Jurkat, Clone E6-1 (cell line): ENCODE data around the gene MAML2.

Experiments used
- DNase-seq: peaks from one replicate; pipeline ENCODE4 v3.0.0-alpha.2; 2011; ENCODE audit warnings: low read depth, low spot score
- H3K4me3 ChIP-seq: 2 replicates; pipeline ENCODE4 v1.5.1; 2011; ENCODE audit warnings: mild to moderate bottlenecking, low read length, control low read depth, moderate library complexity

The MAML2 gene

DNA sequence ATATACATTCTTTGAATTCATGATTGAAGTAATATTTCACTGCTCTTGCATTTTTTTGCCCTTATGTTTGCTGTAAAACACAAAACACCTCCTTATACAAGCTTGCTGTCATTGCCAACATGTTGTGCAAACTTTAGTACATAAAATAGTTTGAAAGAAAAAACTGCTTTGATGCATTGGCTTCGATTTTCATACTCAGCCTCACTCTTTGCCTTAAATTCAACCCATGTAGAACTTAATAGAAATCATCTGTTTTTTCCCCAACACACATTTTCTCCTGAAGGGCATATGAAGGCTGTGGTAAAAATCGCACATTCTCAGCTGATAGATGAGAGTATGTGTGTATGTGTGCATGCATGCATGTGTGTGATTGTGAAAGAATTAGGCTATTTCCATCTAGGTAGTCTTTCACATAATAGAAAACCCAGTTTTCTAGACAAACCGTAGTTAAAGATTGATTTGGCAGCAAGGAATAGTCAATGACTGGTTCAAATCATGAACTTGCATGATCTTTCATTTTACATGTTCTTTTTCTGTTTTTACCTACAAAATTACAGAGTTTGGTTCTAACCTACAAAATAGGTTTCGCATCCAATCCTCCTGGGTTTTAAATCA lies 346.3 kb downstream of the MAML2 start:
- H3K4me3 ChIP-seq, result no peak overlapping the region
- no peak for DNase-seq

DNA sequence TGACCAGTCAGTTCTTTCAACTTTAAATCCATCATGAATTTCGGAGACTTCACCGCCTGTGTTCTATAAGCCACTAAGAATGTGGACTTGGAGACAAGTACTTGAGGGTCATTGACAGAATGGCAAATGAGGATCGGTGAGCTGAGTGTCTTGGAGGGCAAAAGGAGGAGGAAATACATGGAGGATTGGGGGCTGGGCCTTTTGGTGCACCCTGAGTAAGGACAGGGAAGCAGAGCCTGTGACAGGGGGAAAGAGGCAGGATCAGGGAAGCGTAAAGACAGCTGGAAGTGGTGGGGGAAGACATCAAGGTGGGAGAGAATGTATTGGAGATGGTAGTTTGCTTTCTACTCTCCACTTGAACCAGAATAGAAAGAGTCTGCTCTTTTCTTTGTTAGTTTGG lies 348.7 kb downstream of the MAML2 start:
- no peak overlapping the region for H3K4me3 ChIP-seq
- DNase-seq, result no peak

DNA sequence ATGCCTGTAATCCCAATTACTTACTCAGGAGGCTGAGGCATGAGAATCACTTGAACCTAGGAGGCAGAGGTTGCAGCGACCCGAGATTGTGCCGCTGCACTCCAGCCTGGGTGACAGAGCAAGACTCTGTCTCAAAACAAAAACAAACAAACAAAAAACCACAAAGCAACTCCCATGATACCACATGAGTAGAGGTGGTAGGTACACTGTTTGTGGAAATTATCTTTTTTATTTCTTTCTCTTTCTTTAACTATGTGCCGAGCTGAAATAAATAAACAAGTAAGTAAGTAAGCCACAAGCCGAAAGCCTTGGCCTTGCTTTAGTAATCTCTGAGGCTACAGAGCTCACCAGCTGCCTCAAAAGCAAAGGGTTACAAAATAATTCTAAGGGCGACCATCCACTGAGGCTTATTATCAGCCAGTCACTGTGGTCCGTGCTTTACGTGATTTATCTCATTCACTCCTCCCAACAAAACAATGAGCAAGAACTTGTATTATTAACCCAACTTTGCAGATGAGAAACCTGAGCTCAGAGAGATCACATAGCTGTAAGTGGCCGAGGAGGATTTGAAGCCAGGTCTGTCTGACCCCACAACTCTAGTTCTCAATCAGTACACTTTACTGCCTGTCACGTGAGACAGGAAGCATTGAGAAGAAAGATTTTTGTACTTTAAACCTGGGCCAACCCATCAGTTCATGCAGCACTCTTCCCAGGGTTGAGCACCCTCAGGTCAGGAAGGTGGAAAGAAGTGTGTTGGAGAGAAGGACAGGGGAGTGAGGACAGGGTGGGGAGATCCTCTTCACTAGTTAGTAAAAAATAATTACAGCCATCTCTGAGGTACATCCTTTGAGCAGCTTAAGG lies 349.3 kb downstream of the MAML2 start:
- no peak overlapping the region for H3K4me3 ChIP-seq
- DNase-seq, result no peak

DNA sequence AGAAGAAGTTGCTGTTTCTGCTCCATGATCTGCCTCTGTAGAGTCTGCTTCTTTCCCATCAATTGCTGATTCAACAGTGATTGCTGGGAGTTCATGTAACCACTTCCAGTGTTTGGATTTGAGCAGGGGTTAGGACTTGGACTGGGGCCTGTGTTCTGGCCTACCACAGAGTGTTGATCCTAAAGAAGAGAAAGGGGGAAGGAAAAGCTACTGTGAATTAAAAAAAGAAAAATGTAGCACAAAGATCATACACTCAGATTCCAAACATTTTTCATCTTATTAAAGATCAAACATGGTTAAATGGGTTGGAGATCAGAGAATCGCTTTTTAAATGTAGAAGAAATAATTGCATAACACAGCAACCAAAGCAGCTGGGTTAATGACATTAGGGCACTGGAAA lies 351.4 kb downstream of the MAML2 start:
- no peak overlapping the region for H3K4me3 ChIP-seq
- DNase-seq, result no peak

DNA sequence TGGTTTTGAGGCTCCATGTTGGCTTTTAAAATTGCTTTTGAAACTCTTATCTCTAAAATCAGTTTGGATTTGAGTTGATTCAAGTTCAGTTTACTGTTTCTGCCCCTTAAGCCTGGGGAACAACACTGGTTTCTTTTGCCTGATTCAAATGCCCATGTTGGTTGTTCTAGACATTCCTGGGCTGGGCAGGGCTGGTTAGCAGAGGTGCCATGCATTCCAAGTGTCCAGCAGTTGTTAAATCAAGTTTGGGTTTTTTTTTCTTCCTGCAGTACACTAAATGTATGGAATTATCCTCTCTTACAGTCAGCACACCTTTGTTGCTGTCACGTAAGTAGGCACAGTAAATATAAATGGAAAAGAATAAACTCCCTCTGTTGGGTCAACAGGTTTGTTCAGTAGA lies 351.9 kb downstream of the MAML2 start:
- no peak overlapping the region for H3K4me3 ChIP-seq
- DNase-seq, result no peak

DNA sequence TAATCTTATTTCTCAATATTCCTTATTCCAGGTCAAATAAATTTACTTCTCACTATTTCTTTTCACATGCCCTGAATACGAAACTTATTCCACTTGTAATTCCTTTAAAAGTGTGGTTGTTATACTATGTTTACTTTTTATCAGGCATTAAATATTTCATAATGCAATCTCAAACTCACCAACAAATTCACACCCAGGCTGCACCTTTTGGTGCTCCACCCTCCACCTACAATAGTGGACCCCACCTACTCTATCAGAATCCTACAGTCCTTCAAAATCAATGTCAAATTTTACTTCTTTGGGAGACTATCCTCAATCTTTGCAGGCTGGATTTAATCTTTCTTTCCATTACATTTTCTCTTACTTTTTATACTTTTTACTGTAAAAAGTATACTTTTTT lies 353.2 kb downstream of the MAML2 start:
- H3K4me3 ChIP-seq, result no peak overlapping the region
- DNase-seq, result no peak

DNA sequence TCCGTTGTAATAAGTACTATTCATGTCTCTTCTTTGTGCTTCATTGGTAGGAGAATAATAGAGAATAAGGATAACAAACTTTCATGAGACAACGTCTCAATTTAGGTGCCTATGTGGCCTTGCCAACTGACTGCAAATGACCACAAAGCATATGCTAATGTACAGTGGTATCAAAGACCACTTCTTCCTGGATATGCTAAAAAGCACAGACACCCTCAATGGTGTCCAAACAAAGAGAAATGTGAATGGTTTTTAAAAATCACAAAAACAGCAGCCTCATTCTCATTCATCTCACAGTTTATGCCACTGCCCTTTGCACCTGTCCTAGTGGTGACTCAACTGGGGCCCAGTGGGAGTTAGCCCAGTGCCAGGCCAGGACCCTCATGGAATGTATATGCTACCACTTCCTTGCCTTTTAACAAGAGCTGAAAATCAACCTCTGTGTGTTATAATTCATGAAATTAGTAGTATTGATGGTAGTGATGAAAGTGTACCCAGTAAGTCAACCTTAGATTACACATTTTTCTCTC lies 353.9 kb downstream of the MAML2 start:
- no peak overlapping the region for H3K4me3 ChIP-seq
- DNase-seq, result no peak

DNA sequence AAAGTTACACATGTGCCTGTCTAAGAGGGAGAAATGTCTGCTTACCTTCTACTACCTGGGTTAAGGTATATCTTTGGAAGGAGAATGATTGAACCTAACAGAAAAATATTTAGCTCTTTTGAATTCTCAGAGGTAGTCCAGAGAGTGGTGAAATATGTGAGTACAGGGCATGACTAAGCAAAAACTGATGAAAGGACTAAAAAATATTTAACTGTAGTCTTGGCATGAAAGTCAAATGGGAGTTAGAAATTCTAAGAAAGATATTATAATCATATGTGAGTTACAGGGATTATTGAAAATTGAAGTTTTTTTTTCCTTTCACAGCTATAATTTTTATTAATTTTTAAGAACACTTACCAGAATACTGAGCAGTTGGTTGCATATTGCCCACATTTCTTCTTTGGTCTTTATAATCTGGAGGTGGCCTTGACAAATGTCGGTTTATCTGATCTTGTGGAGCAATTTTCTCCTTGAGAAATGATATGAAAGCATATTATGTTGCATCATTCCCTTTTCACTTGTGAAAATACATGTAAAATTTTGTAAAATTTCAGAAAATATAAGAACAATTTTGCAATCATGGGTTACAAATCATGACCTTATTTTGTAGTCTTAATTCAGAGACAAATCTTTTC lies 357.7 kb downstream of the MAML2 start:
- no peak for DNase-seq
- H3K4me3 ChIP-seq, result no peak overlapping the region

DNA sequence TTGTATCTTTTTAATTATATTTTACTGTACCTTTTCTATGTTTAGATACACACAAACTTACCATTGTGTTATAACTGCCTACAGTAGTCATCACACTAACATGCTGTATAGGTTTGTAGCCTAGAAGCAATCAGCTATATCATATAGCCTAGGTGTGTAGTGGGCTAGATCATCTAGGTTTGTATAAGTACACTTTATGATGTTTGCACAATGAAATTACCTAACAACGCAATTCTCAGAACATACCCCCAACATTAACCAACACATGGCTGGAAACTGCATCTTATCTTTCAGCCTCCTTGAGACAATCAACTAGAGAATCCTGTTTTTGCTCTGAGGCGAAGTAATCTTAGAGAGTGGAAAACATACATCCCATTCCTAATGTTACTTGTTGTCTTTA lies 358.9 kb downstream of the MAML2 start:
- H3K4me3 ChIP-seq, result no peak overlapping the region
- DNase-seq, result no peak

DNA sequence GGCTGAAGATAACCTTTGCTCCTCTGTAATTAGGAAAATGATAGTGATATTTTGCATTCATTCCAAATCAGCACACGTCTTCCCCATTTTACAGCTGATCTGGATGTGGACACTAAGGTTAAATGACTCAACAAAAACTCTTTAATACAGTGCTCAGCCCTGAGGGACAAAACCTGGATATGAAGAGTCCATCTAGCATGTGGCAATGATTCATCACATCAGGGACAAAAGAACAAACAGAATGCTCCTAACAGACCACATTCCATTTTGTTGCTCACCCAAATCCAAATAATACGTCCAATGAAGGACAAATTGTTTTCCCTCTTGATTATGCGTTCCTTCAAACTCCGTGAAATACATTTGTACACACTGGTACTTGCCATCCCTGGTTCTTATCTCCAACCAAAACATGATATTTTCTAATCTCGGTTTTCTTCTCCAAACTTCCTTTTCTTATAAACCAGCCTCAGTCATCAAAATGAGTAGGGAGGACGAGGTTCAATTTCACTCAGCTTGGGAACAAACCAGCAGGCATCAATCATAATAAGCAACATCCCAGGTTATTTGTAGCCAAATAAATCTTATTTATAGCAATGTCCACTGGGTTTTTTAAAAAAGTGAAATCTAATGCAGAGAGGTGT lies 365.3 kb downstream of the MAML2 start:
- no peak for DNase-seq
- H3K4me3 ChIP-seq, result no peak overlapping the region

DNA sequence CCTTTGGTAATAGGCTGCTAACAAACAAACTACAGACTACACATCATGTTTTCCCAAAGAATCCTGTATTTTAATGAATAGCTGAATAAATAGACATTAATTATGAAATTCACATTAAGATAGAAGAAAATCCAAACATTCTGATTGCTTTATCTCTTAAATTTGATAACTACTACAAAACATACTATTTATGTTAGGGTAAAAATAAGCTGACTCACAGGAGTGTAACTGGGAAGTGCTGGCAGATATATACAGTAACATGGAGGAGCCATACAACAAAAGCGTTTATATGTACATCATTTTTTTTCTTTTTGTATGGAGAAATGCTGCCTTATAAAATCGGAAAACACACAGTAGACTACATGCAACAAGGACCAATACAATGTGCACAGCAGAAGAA lies 366.4 kb downstream of the MAML2 start:
- DNase-seq, result no peak
- H3K4me3 ChIP-seq, result no peak overlapping the region

DNA sequence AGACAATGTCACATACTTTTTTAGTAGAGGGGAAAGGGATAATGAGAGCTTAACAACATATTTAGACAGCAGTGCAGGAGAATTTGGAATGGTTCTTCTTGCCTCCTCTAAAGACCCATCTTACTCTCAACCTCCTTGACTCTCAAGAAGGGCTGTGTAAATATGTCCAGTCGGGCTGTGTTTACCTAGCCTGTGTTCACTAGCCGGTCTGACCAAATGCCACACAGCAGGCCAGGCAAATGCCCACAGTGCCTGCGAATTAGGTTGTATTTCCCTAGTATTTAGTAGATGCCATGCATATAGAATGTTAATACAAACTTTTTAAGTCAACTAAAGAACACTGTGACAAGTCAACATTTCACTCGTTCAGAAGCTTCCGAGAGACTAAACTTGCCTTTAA lies 367.7 kb downstream of the MAML2 start:
- DNase-seq, result no peak
- H3K4me3 ChIP-seq, result no peak overlapping the region

DNA sequence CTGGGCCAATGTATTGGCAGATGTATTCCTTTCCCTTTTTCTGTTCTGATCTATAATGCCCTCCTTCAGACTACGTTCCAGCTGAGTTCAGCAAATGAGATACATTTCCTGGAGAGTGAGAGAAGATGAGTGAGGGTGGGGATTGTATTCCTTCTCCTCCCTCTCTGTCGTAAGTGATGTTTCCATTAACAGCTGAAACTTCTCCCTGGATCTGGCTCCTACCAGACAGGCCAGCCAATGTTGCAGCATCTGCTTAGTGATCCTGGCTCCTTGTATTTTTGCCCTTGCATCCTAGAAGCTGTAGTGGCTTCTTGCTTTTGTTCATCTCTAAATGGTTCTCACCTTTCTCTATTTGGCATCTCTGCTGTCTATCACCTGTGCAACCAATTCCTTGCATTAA lies 370.9 kb downstream of the MAML2 start:
- H3K4me3 ChIP-seq, result no peak overlapping the region
- no peak for DNase-seq

DNA sequence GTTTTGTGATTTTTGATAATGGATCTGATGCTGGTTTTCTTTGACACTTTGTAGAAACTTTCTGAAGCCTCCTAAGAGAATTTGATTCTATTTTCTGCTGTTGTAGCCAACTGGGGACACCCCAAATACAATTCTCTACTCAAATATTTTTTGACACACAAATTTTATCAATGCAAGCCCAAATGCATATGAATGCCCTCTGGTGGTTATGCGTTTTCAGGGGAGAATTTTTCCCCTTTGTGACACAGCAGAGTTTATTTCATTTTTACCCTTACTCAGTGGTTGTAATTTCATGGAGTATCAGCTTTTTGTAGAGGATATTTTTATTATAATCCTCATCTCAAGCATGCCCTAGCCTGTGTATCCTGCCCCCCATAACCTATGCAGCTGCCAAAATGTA lies 374.4 kb downstream of the MAML2 start:
- no peak overlapping the region for H3K4me3 ChIP-seq
- DNase-seq, result peak; percentile 6

DNA sequence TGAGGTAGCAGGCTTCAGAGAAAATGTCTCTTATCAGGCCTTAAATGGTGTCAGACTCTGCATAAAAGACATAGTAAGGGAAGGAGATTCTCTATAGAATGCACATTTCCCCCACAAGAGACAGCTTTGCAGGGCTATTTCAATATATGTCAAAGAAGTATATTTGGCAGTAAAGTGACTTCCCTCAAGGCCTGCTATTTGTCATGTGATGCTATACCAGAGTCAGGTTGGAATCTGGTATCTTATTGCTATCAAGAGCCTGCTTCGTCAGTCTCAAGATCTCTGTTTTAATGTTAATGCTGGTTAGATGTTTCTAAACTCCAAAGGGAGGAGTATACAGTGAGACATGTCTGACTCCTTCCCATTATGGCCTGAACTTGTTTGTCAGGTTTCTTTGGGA lies 378.7 kb downstream of the MAML2 start:
- DNase-seq, result no peak
- H3K4me3 ChIP-seq, result no peak overlapping the region

DNA sequence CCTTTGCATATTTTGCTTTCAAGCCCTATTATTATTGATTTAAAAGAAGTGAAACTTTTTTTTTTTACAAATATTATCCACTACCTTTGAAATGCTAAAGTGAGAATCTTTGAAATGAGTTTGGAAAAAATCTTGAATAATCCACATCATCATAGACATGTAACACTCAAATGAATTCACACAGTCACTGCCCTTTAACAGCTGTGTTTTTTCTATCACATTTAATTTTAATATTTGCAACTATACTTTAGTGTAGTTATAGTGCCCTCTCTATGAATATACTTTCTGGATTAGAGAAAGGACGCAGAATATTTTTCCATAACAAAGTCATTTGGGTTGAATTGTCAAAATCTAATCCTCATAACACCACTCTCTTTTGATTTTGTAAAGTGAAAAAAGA lies 381.2 kb downstream of the MAML2 start:
- DNase-seq, result no peak
- H3K4me3 ChIP-seq, result no peak overlapping the region

DNA sequence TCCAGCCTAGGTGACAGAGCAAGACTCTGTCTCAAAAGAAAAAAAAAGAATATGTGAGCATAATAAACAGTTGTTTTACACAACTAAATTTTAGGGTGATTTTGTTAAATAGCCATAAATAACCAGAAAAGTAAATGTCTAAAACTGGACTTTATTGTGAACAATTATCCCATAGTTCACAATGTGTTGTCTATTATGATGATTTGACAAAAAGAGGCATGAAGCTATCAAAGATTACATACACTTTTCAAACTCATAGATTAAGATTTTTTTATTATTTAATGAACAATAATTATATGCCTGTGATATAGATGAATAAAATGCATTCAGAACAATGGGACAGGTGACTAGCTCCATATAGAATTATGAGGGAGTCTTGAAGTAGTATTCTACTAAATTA lies 392.1 kb downstream of the MAML2 start:
- no peak for DNase-seq
- H3K4me3 ChIP-seq, result no peak overlapping the region

DNA sequence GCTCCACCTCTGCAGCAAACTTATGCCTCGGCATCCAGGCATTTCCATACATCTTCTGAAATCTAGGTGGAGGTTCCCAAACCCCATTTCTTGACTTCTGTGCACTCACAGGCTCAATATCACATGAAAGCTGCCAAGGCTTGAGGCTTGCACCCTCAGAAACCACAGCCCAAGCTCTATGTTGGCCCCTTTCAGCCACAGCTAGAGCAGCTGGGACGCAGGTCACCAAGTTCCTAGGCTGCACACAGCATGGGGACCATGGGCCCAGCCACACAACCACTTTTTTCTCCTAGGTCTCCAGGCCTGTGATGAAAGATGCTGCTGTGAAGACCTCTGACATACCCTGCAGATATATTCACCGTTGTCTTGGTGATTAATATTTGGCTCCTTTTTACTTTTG lies 394.4 kb downstream of the MAML2 start:
- no peak overlapping the region for H3K4me3 ChIP-seq
- no peak for DNase-seq

DNA sequence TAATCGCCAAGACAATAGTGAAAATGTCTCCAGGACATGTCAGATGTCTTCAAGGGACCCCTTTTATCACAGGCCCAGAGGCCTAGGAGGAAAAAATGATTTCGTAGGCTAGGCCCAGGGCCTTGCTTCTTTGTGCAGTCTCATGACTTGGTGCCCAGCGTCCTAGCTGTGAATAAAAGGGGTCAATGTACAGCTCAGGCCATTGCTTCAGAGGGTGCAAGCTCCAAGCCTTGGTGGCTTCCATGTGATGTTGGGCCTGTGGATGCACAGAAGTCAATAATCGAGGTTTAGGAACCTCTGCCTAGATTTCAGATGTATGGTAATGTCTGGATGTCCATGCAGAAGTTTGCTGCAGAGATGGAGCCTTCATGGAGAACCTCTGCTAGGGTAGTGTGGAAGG lies 398.4 kb downstream of the MAML2 start:
- DNase-seq, result no peak

DNA sequence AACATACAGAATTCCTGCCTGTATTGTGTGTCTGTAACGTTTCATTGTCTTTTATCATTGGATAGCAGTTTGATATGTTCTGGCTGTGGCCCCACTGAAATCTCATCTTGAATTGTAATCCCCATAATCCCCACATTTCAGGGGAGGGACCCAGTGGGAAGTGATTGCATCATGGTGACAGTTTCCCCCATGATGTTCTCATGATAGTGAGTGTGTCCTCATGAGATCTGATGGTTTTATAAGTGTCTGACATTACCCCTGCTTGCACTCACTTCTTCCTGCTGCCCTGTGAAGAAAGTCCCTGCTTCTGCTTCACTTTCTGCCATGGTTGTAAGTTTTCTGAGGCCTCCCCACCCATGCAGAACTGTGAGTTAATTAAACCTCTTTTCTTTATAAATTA lies 399.4 kb downstream of the MAML2 start:
- no peak for DNase-seq

More for the DNA sequence above, 398.4 kb downstream of the MAML2 start:
- H3K4me3 ChIP-seq, result no peak overlapping the region

More for the DNA sequence above, 399.4 kb downstream of the MAML2 start:
- H3K4me3 ChIP-seq, result no peak overlapping the region
